HepG2 (cell line): ENCODE results near the gene POLR1E. TPM values are rescaled to one million over a fixed set of nuclear protein-coding genes. Genes with fewer than 3 reads are reported as not detected.

Experiments
- CEBPG ChIP-seq: IDR thresholded peaks from 2 replicates; pipeline ENCODE4 v1.6.1; 2016
- DR1 ChIP-seq: sonication (generic); formaldehyde crosslinking; IDR thresholded peaks from 2 replicates; pipeline ENCODE4 v1.8.0; 2021; ENCODE audit warnings: mild to moderate bottlenecking, missing genetic modification reagents, inconsistent platforms
- E2F2 ChIP-seq: sonication (generic); formaldehyde crosslinking; IDR thresholded peaks from 2 replicates; pipeline ENCODE4 v1.4.0; 2020; ENCODE audit warnings: missing genetic modification reagents, borderline replicate concordance
- HNRNPLL ChIP-seq: fragments of 200-400 bp; formaldehyde crosslinking; IDR thresholded peaks from 2 replicates; pipeline ENCODE4 v1.6.1; 2017; ENCODE audit warnings: mild to moderate bottlenecking, low read depth, low read length; ENCODE audit not compliant: poor library complexity, severe bottlenecking
- HOXA7 ChIP-seq: sonication (generic); formaldehyde crosslinking; IDR thresholded peaks from 2 replicates; pipeline ENCODE4 v1.8.1; 2022; ENCODE audit warnings: mild to moderate bottlenecking, missing genetic modification reagents, moderate library complexity
- ISX ChIP-seq: sonication (generic); formaldehyde crosslinking; conservative IDR thresholded peaks from 2 replicates; pipeline ENCODE4 v1.5.0; 2020; ENCODE audit warnings: missing genetic modification reagents
- MXD3 ChIP-seq: IDR thresholded peaks from 2 replicates; pipeline ENCODE4 v1.6.1; 2016; ENCODE audit warnings: mild to moderate bottlenecking, missing biosample characterization, missing genetic modification reagents
- NBN ChIP-seq: fragments of 450-650 bp; conservative IDR thresholded peaks from 2 replicates; pipeline ENCODE4 v1.6.1; 2017
- SALL1 ChIP-seq: sonication (generic); formaldehyde crosslinking; IDR thresholded peaks from 2 replicates; pipeline ENCODE4 v1.8.0; 2022; ENCODE audit warnings: mild to moderate bottlenecking, missing genetic modification reagents
- SIX4 ChIP-seq: sonication (generic); formaldehyde crosslinking; IDR thresholded peaks from 2 replicates; pipeline ENCODE4 v1.4.0; 2020; ENCODE audit warnings: missing genetic modification reagents
- SRSF9 ChIP-seq: fragments of 200-400 bp; formaldehyde crosslinking; IDR thresholded peaks from 2 replicates; pipeline ENCODE4 v1.6.1; 2018; ENCODE audit warnings: borderline replicate concordance, mild to moderate bottlenecking, low read depth, low read length; ENCODE audit not compliant: insufficient read depth, poor library complexity, severe bottlenecking
- TFDP1 ChIP-seq: IDR thresholded peaks from 2 replicates; pipeline ENCODE4 v1.6.1; 2016; ENCODE audit warnings: missing compliant biosample characterization, missing genetic modification reagents, borderline replicate concordance
- ZBTB26 ChIP-seq: IDR thresholded peaks from 2 replicates; pipeline ENCODE4 v1.6.1; 2016; ENCODE audit warnings: missing compliant biosample characterization, missing genetic modification reagents, borderline replicate concordance
- ZEB1 ChIP-seq: IDR thresholded peaks from 2 replicates; pipeline ENCODE4 v1.6.1; 2012; ENCODE audit warnings: mild to moderate bottlenecking, low read depth, inconsistent platforms; ENCODE audit not compliant: insufficient replicate concordance
- ZNF274 ChIP-seq: sonication (generic); formaldehyde crosslinking; IDR thresholded peaks from 2 replicates; pipeline ENCODE4 v1.5.1; 2020; ENCODE audit warnings: mild to moderate bottlenecking, missing genetic modification reagents
- ZNF383 ChIP-seq: sonication (generic); formaldehyde crosslinking; IDR thresholded peaks from 2 replicates; pipeline ENCODE4 v1.4.0; 2020; ENCODE audit warnings: missing genetic modification reagents, mild to moderate bottlenecking, borderline replicate concordance
- ZNF556 ChIP-seq: sonication (generic); formaldehyde crosslinking; IDR thresholded peaks from 2 replicates; pipeline ENCODE4 v1.4.0; 2020; ENCODE audit warnings: mild to moderate bottlenecking, missing genetic modification reagents, borderline replicate concordance
- ZNF557 ChIP-seq: sonication (generic); formaldehyde crosslinking; IDR thresholded peaks from 2 replicates; pipeline ENCODE4 v1.4.0; 2020; ENCODE audit warnings: missing genetic modification reagents
- ZNF597 ChIP-seq: sonication (generic); formaldehyde crosslinking; IDR thresholded peaks from 2 replicates; pipeline ENCODE4 v1.5.0; 2020; ENCODE audit warnings: missing genetic modification reagents
- ZNF766 ChIP-seq: sonication (generic); formaldehyde crosslinking; IDR thresholded peaks from 2 replicates; pipeline ENCODE4 v1.5.0; 2020; ENCODE audit warnings: missing genetic modification reagents, borderline replicate concordance
- polyA plus RNA-seq, 8 experiments: library from polyadenylated mRNA; depleted of rRNA in 3 of 8; stranded (reverse) in 7 of 8; unstranded in 1 of 8; fragments of >200 nt; fragmentation: Illumina TruSeq in 4 of 8; extraction: Trizol in 4 of 8; gene quantifications; 2 replicates each; pipeline versions ENCODE4 v1.2.1 to v1.2.3, GENCODE V29; 2011 to 2016; ENCODE audit warnings: low read depth in 4 of 8, missing spikeins in 1 of 8, mixed read lengths in 1 of 8; ENCODE audit not compliant: insufficient read depth in 1 of 8
- total RNA-seq, 5 experiments: library from RNA; depleted of rRNA; stranded (reverse); fragments of >200 nt; fragmentation: Illumina TruSeq; extraction: Trizol; gene quantifications; 2 replicates each; pipeline ENCODE4 v1.2.3, GENCODE V29; 2016; ENCODE audit warnings: low read depth in 1 of 5
- TF ChIP-seq, protein P1 (sequence below): sonication (generic); formaldehyde crosslinking; IDR thresholded peaks from 2 replicates; pipeline ENCODE4 v1.8.1; 2023; ENCODE audit warnings: mild to moderate bottlenecking, missing genetic modification reagents, borderline replicate concordance
- TF ChIP-seq, protein P2 (sequence below): sonication (generic); formaldehyde crosslinking; IDR thresholded peaks from 2 replicates; pipeline ENCODE4 v1.4.0; 2020; ENCODE audit warnings: missing genetic modification reagents
- TF ChIP-seq, protein P3 (sequence below): IDR thresholded peaks from 2 replicates; pipeline ENCODE4 v1.6.1; 2018; ENCODE audit warnings: missing genetic modification reagents, mild to moderate bottlenecking, missing compliant biosample characterization

Gene POLR1E
- total and polyA plus RNA-seq, 2 of the 13 experiments (the other 11 are each of a cell fraction or from before 2014, with no cell fraction given): 23.0 to 37.8 TPM

- TF ChIP-seq DR1 (CRISPR knock-in tag) (no peak; the same call in 1 of the 2 replicates), ZNF597 (CRISPR knock-in tag) (no peak), ZNF556 (CRISPR knock-in tag) (peak; percentile 94; the same call in 1 of the 2 replicates), ZNF766 (peak; percentile 40), SIX4 (no peak), ZNF557 (CRISPR knock-in tag) (no peak), HNRNPLL (no peak), HOXA7 (CRISPR knock-in tag) (no peak), SALL1 (CRISPR knock-in tag) (peak; percentile 98), ZNF383 (no peak), SRSF9 (no peak), MXD3 (CRISPR knock-in tag) (no peak), E2F2 (peak; percentile 59; the same call in 1 of the 2 replicates), ZNF274 (0 out of 2 replicates have a peak, but pooled peaks have one; percentile 20), ZEB1 (no peak), NBN (no peak), ISX (CRISPR knock-in tag) (no peak), TFDP1 (CRISPR knock-in tag) (peak; percentile 31; the same call in 1 of the 2 replicates), CEBPG (CRISPR knock-in tag) (peak; percentile 99), ZBTB26 (no peak)
- TF ChIP-seq, protein P1, sequence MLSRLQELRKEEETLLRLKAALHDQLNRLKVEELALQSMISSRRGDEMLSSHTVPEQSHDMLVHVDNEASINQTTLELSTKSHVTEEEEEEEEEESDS (CRISPR knock-in tag): peak; percentile 83; the same call in 1 of the 2 replicates
- TF ChIP-seq, protein P2, sequence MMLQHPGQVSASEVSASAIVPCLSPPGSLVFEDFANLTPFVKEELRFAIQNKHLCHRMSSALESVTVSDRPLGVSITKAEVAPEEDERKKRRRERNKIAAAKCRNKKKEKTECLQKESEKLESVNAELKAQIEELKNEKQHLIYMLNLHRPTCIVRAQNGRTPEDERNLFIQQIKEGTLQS (CRISPR knock-in tag): peak; percentile 97
- TF ChIP-seq, protein P3, sequence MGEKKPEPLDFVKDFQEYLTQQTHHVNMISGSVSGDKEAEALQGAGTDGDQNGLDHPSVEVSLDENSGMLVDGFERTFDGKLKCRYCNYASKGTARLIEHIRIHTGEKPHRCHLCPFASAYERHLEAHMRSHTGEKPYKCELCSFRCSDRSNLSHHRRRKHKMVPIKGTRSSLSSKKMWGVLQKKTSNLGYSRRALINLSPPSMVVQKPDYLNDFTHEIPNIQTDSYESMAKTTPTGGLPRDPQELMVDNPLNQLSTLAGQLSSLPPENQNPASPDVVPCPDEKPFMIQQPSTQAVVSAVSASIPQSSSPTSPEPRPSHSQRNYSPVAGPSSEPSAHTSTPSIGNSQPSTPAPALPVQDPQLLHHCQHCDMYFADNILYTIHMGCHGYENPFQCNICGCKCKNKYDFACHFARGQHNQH (CRISPR knock-in tag): peak; percentile 88; the same call in 1 of the 2 replicates
Observed at GRCh38 chr9:37508135-37508833, 22.5 kb downstream of the POLR1E start (continued).
